Endodermal cell (in vitro differentiated cells): Measurements from ENCODE around the gene RHD. TPM values are rescaled to one million over a fixed set of nuclear protein-coding genes. Genes with fewer than 3 reads are reported as not detected.
"Not testable (repeated sequence)": the region's sequence is repeated elsewhere in the genome, so short reads cannot be mapped to it uniquely, and the experiment has no call there.

ENCODE experiments used
- DNase-seq: peaks from one replicate; pipeline ENCODE4 v3.0.0-alpha.2; 2017
- H3K27ac ChIP-seq: 2 replicates; pipeline ENCODE4 v1.5.1; 2013; ENCODE audit warnings: mild to moderate bottlenecking, low read depth, low read length, moderate library complexity
- H3K27me3 ChIP-seq: 2 replicates; pipeline ENCODE4 v1.6.1; 2013; ENCODE audit warnings: mild to moderate bottlenecking, low read length, moderate library complexity; ENCODE audit not compliant: insufficient read depth, control insufficient read depth, poor library complexity, severe bottlenecking
- H3K36me3 ChIP-seq: 2 replicates; pipeline ENCODE4 v1.7.0; 2013; ENCODE audit warnings: mild to moderate bottlenecking, low read length, moderate library complexity; ENCODE audit not compliant: control insufficient read depth, insufficient read depth
- H3K4me1 ChIP-seq: one replicate; pipeline ENCODE4 v1.7.0; 2013; ENCODE audit warnings: low read length; ENCODE audit not compliant: control insufficient read depth, insufficient read depth
- H3K4me3 ChIP-seq: 2 replicates; pipeline ENCODE4 v1.5.1; 2013; ENCODE audit warnings: mild to moderate bottlenecking, low read length, moderate library complexity
- H3K9ac ChIP-seq: 2 replicates; pipeline ENCODE4 v1.6.1; 2013; ENCODE audit warnings: mild to moderate bottlenecking, low read length, moderate library complexity; ENCODE audit not compliant: poor library complexity, severe bottlenecking; ENCODE audit errors: extremely low read depth
- H3K9me3 ChIP-seq: 2 replicates; pipeline ENCODE4 v1.6.1; 2013; ENCODE audit warnings: mild to moderate bottlenecking, low read length, moderate library complexity; ENCODE audit not compliant: control insufficient read depth
- H3K27ac Mint-ChIP-seq: 2 replicates; pipeline ENCODE4 v1.8.0; 2020; ENCODE audit warnings: mixed read lengths
- H3K27me3 Mint-ChIP-seq: 2 replicates; pipeline ENCODE4 v1.8.0; 2021; ENCODE audit warnings: mild to moderate bottlenecking, mixed read lengths; ENCODE audit not compliant: insufficient read depth
- H3K36me3 Mint-ChIP-seq: 2 replicates; pipeline ENCODE4 v1.8.0; 2020; ENCODE audit warnings: low read depth, mixed read lengths
- H3K4me1 Mint-ChIP-seq: 2 replicates; pipeline ENCODE4 v1.8.0; 2020; ENCODE audit warnings: mixed read lengths
- H3K4me3 Mint-ChIP-seq: 2 replicates; pipeline ENCODE4 v1.8.0; 2020; ENCODE audit warnings: mild to moderate bottlenecking, moderate library complexity, mixed read lengths
- H3K9me3 Mint-ChIP-seq: 2 replicates; pipeline ENCODE4 v1.8.0; 2020; ENCODE audit warnings: mild to moderate bottlenecking, mixed read lengths
- WGBS, 2 experiments: methylation state at CpG; one replicate each; pipeline versions ENCODE4 v1.1.5 to v1.1.7; 2013; ENCODE audit warnings: missing lambda C conversion rate in 2 of 2, mixed read lengths in 1 of 2; ENCODE audit not compliant: insufficient coverage in 1 of 2, insufficient read length in 1 of 2; 5-methylcytosine and 5-hydroxymethylcytosine counted together
- total RNA-seq, 2 donors: library from RNA; stranded (reverse); fragmentation: NEBNext Ultra II Directional in 1 of 2; extraction: Animal tissue kit (Norgen Biotek cat#: 25700) in 1 of 2; gene quantifications; 2 replicates in 1 of 2; 3 replicates in 1 of 2; pipeline ENCODE4 v1.2.1, GENCODE V29; 2021

RHD gene
- total RNA-seq, 2 donors from 2014 or later = not detected

GRCh38 chr1:25324407-25324806 lies 52.1 kb downstream of the RHD start:
- H3K36me3 ChIP-seq, H3K4me3 Mint-ChIP-seq, H3K27me3 Mint-ChIP-seq, H3K4me3 ChIP-seq, H3K36me3 Mint-ChIP-seq, DNase-seq, H3K27me3 ChIP-seq, H3K4me1 Mint-ChIP-seq, H3K27ac ChIP-seq, H3K9ac ChIP-seq, H3K4me1 ChIP-seq, H3K9me3 ChIP-seq, H3K27ac Mint-ChIP-seq, H3K9me3 Mint-ChIP-seq: not testable (repeated sequence)
- 83% methylated on average over 1 of the region's 3 CpGs; no CpG with 5 or more reads in 1 of the 2 experiments for WGBS, 2 experiments

GRCh38 chr1:25327864-25328790 lies 55.8 kb downstream of the RHD start:
- H3K4me3 ChIP-seq, H3K4me3 Mint-ChIP-seq, H3K27ac ChIP-seq, DNase-seq, H3K36me3 Mint-ChIP-seq, H3K9me3 Mint-ChIP-seq, H3K9ac ChIP-seq, H3K9me3 ChIP-seq, H3K4me1 ChIP-seq, H3K27me3 Mint-ChIP-seq, H3K36me3 ChIP-seq, H3K27ac Mint-ChIP-seq, H3K4me1 Mint-ChIP-seq, H3K27me3 ChIP-seq: not testable (repeated sequence)
- no CpG with 5 or more reads among the region's 17 CpGs for WGBS, 2 experiments

GRCh38 chr1:25328791-25329185 lies 56.5 kb downstream of the RHD start:
- not testable (repeated sequence) for H3K27me3 Mint-ChIP-seq, H3K9me3 Mint-ChIP-seq, H3K4me1 Mint-ChIP-seq, DNase-seq, H3K4me3 Mint-ChIP-seq, H3K4me3 ChIP-seq, H3K27ac ChIP-seq, H3K4me1 ChIP-seq, H3K36me3 Mint-ChIP-seq, H3K9ac ChIP-seq, H3K27ac Mint-ChIP-seq, H3K36me3 ChIP-seq, H3K27me3 ChIP-seq, H3K9me3 ChIP-seq
- 100% methylated on average over 2 to 4 of the region's 4 CpGs for WGBS, 2 experiments

GRCh38 chr1:25329336-25329735 lies 57.0 kb downstream of the RHD start:
- H3K9me3 ChIP-seq, H3K27ac Mint-ChIP-seq, H3K27me3 Mint-ChIP-seq, H3K27ac ChIP-seq, H3K4me1 Mint-ChIP-seq, H3K4me3 ChIP-seq, H3K4me3 Mint-ChIP-seq, H3K9ac ChIP-seq, H3K27me3 ChIP-seq, H3K36me3 ChIP-seq, H3K4me1 ChIP-seq, DNase-seq, H3K36me3 Mint-ChIP-seq, H3K9me3 Mint-ChIP-seq: not testable (repeated sequence)
- WGBS, 2 experiments = 93 to 97% methylated on average over 5 of the region's 5 CpGs

GRCh38 chr1:25329950-25330349 lies 57.6 kb downstream of the RHD start:
- not testable (repeated sequence) for H3K4me1 ChIP-seq, H3K27ac Mint-ChIP-seq, H3K4me3 Mint-ChIP-seq, H3K9me3 Mint-ChIP-seq, H3K4me3 ChIP-seq, DNase-seq, H3K27ac ChIP-seq, H3K4me1 Mint-ChIP-seq, H3K9ac ChIP-seq, H3K27me3 ChIP-seq, H3K36me3 ChIP-seq, H3K9me3 ChIP-seq, H3K27me3 Mint-ChIP-seq, H3K36me3 Mint-ChIP-seq
- WGBS, 2 experiments = 79% methylated on average over 4 of the region's 5 CpGs; no CpG with 5 or more reads in 1 of the 2 experiments
